Measurements from ENCODE around the gene TSPAN18.
A peak's percentile ranks its signal among the peaks of the same experiment; 100 is the strongest.

TSPAN18 gene

DNA sequence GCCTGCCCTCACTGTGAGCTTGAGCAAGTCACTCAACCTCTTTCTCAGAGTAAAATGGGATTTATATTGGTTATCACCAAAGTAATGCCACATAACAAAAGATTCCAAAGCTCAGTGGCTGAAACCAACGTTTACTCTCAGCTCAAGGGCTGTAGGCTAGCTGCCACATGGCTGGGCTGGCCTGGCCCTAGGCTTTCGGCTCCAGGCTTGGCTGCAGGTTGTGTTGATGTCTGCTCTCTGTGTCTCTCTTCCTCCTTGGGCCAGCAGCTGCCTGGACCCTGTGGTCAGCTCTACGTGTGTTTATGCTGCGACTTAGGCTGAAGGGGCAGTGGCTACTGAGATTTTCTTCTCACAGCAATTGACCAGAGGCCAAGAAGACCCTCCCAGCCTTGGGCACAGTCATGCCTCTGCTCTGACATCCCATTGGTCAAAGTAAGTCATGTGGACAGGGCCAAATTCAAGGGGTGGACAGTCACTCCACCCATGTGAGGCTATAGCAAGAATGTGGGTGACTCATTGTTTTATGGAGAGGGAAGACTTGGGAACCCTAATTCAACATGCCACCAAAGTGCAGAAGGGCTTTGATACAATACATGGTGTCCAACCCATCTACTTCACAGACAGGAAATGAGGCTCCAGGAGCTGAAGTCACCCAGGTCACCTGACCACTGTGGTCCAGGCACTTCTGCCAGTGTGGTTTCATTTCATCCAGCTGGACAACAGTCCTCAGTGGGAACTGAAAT, 90.6 kb downstream of the TSPAN18 start:
- WGBS: 91% methylated on average over 4 of the region's 4 CpGs
- Histone ChIP-seq H3K4me3 (ENCODE audit: low read length) (no peak overlapping the region), H3K9me3 (ENCODE audit: insufficient read depth, low read depth, low read length) (no peaks in the 10 kb centered on the region), H3K27ac (ENCODE audit: low read depth, low read length) (no peak overlapping the region), H3K9ac (ENCODE audit: low read depth, low read length) (no peak overlapping the region), H3K36me3 (ENCODE audit: insufficient read depth, low read length) (no peaks in the 10 kb centered on the region), H3K4me1 (ENCODE audit: insufficient read depth, low read length) (peaks cover 6% of the 10 kb centered on the region), H3K27me3 (ENCODE audit: insufficient read depth, low read length) (no peaks in the 10 kb centered on the region)

DNA sequence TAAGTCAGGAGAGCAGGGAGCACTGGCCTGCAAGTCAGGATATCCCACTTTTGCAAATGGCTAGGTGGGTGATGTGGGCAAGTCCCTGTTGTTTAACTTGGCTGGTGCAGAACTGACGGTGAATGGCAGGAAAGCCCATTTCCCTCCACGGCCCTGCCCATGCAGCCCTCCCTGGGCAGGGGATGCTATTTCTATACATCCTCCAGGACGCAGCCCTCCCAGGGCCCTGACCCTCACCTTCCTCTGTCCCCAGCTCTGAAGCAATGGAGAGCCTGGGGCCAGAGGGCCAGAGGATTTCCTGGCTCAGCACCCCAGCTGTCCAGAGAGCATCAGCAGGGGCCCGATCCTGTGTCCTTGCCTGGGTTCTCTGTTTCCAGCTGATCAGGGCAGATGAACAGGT, 91.3 kb downstream of the TSPAN18 start:
- Histone ChIP-seq H3K4me1 (ENCODE audit: insufficient read depth, low read length) (peaks cover 6% of the 10 kb centered on the region), H3K27ac (ENCODE audit: low read depth, low read length) (no peak overlapping the region), H3K9me3 (ENCODE audit: insufficient read depth, low read depth, low read length) (peaks cover 6% of the 10 kb centered on the region), H3K9ac (ENCODE audit: low read depth, low read length) (no peak overlapping the region), H3K36me3 (ENCODE audit: insufficient read depth, low read length) (no peaks in the 10 kb centered on the region), H3K27me3 (ENCODE audit: insufficient read depth, low read length) (no peaks in the 10 kb centered on the region), H3K4me3 (ENCODE audit: low read length) (no peak overlapping the region)
- 89% methylated on average over 4 of the region's 4 CpGs for WGBS

DNA sequence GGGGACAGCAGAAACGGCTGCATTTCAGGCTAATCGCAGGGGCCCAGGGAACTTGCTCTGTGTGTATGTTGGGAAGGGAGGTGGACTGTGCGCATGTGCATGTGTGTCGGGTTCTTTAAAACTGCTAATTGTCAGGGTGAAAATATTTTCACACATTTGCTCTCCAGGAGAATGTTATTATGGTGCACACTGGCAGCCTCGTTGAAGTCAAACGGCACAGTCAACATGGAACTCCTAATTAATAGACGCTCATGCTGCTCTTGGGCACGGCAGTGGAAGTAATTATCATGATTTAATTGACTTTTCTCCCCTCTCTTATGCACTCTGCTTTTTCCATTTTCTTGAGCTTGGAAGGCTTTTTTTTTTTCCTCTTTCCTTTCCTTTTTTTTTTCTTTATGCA, 92.6 kb downstream of the TSPAN18 start:
- Histone ChIP-seq H3K4me1 (ENCODE audit: insufficient read depth, low read length) (peaks cover 10% of the 10 kb centered on the region), H3K9me3 (ENCODE audit: insufficient read depth, low read depth, low read length) (peaks cover 11% of the 10 kb centered on the region), H3K27me3 (ENCODE audit: insufficient read depth, low read length) (no peaks in the 10 kb centered on the region), H3K36me3 (ENCODE audit: insufficient read depth, low read length) (no peaks in the 10 kb centered on the region), H3K4me3 (ENCODE audit: low read length) (no peak overlapping the region), H3K27ac (ENCODE audit: low read depth, low read length) (no peak overlapping the region), H3K9ac (ENCODE audit: low read depth, low read length) (no peak overlapping the region)
- 96% methylated on average over 8 of the region's 8 CpGs for WGBS

DNA sequence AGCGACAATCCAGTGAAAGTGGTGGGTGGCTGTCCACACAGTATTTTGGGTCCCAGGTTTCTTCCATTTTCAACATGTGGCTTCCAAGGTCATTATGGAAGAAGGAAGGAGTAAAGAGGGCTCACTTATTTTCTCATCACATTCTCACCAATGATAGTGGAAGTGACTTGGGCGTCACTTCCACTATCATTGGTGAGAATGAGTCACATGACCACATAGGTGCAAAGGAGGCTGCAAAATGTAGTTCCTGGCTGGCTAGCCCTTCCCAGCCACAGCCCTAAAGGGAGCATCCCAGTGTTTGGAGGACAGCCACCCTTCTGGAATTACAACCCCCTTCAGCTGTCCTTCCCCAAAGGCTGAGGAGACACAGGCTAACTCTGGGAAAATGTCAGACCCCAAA, 95.6 kb downstream of the TSPAN18 start:
- Histone ChIP-seq H3K4me1 (ENCODE audit: insufficient read depth, low read length) (peaks cover 28% of the 10 kb centered on the region), H3K9me3 (ENCODE audit: insufficient read depth, low read depth, low read length) (peaks cover 11% of the 10 kb centered on the region), H3K36me3 (ENCODE audit: insufficient read depth, low read length) (no peaks in the 10 kb centered on the region), H3K27ac (ENCODE audit: low read depth, low read length) (no peak overlapping the region), H3K9ac (ENCODE audit: low read depth, low read length) (no peak overlapping the region), H3K27me3 (ENCODE audit: insufficient read depth, low read length) (peaks cover 1% of the 10 kb centered on the region; the same call in 1 of the 2 replicates), H3K4me3 (ENCODE audit: low read length) (no peak overlapping the region)
- WGBS: 93% methylated on average over 1 of the region's 2 CpGs

- 71% methylated on average over 9 of the region's 9 CpGs for WGBS
- Histone ChIP-seq H3K9me3 (ENCODE audit: insufficient read depth, low read depth, low read length) (peaks cover 11% of the 10 kb centered on the region), H3K27me3 (ENCODE audit: insufficient read depth, low read length) (peaks cover 7% of the 10 kb centered on the region; the same call in 1 of the 2 replicates), H3K27ac (ENCODE audit: low read depth, low read length) (no peak overlapping the region), H3K4me1 (ENCODE audit: insufficient read depth, low read length) (peaks cover 28% of the 10 kb centered on the region), H3K4me3 (ENCODE audit: low read length) (no peak overlapping the region), H3K36me3 (ENCODE audit: insufficient read depth, low read length) (no peaks in the 10 kb centered on the region), H3K9ac (ENCODE audit: low read depth, low read length) (no peak overlapping the region)
Measured at GRCh38 chr11:44823006-44823405, 96.2 kb downstream of the TSPAN18 start.

DNA sequence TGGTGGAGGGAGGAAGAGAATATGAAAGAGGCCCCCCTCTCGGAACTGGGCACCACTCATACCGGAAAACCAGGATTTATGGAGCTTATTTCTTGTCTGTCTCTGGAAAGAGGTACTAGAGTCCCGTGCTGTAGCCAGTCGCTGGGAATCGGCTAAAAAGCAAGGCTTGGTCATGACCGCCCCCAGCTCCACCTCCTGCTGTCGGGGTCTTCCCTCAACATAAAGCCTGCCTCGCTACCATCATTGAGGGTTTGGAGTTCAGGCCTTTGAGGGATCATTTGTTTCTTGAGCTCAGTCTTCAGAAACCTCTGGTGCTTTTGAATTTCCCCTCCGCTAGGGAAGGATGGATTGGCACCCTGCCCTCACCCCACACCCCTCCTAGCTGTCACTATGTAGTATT, 97.1 kb downstream of the TSPAN18 start:
- Histone ChIP-seq H3K9ac (ENCODE audit: low read depth, low read length) (peak overlapping the region; percentile 22; the same call in 1 of the 2 replicates), H3K27ac (ENCODE audit: low read depth, low read length) (peak overlapping the region; percentile 92), H3K9me3 (ENCODE audit: insufficient read depth, low read depth, low read length) (peaks cover 11% of the 10 kb centered on the region), H3K4me3 (ENCODE audit: low read length) (no peak overlapping the region), H3K4me1 (ENCODE audit: insufficient read depth, low read length) (peaks cover 31% of the 10 kb centered on the region), H3K36me3 (ENCODE audit: insufficient read depth, low read length) (no peaks in the 10 kb centered on the region), H3K27me3 (ENCODE audit: insufficient read depth, low read length) (peaks cover 10% of the 10 kb centered on the region; the same call in 1 of the 2 replicates)
- 22% methylated on average over 8 of the region's 9 CpGs for WGBS

DNA sequence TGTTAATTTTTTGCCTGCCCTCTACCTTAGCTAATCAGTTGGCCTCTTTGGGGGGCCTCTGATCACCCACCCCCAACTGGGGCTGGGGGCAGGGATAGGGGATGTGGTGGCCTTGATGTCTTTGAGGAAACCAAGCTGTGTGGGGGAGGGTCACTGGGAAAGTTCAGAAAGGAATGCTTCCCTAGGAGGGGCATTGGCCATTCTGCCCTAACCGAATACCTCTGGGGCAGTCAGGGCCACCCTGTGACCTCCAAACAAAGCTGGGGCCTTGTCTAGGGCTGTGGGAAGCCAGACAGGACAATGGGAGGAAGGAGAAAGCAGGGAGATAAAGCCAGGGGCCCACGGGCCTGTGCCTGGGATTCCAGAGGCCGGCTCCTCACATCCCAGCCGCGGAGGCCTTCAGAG, 97.5 kb downstream of the TSPAN18 start:
- Histone ChIP-seq H3K36me3 (ENCODE audit: insufficient read depth, low read length) (no peaks in the 10 kb centered on the region), H3K4me3 (ENCODE audit: low read length) (peak overlapping the region; percentile 10; the same call in 1 of the 2 replicates), H3K27ac (ENCODE audit: low read depth, low read length) (peak overlapping the region; percentile 92), H3K27me3 (ENCODE audit: insufficient read depth, low read length) (peaks cover 10% of the 10 kb centered on the region; the same call in 1 of the 2 replicates), H3K4me1 (ENCODE audit: insufficient read depth, low read length) (peaks cover 32% of the 10 kb centered on the region), H3K9ac (ENCODE audit: low read depth, low read length) (peak overlapping the region; percentile 47; the same call in 1 of the 2 replicates), H3K9me3 (ENCODE audit: insufficient read depth, low read depth, low read length) (peaks cover 11% of the 10 kb centered on the region)
- 1% methylated on average over 5 of the region's 5 CpGs for WGBS

- Histone ChIP-seq H3K9ac (ENCODE audit: low read depth, low read length) (no peak overlapping the region; the same call in 1 of the 2 replicates), H3K4me1 (ENCODE audit: insufficient read depth, low read length) (peaks cover 32% of the 10 kb centered on the region), H3K4me3 (ENCODE audit: low read length) (no peak overlapping the region), H3K27ac (ENCODE audit: low read depth, low read length) (peak overlapping the region; percentile 92), H3K36me3 (ENCODE audit: insufficient read depth, low read length) (no peaks in the 10 kb centered on the region), H3K27me3 (ENCODE audit: insufficient read depth, low read length) (peaks cover 10% of the 10 kb centered on the region; the same call in 1 of the 2 replicates), H3K9me3 (ENCODE audit: insufficient read depth, low read depth, low read length) (peaks cover 11% of the 10 kb centered on the region)
- 42% methylated on average over 14 of the region's 14 CpGs for WGBS
Measured at GRCh38 chr11:44825058-44825785, 98.5 kb downstream of the TSPAN18 start.

GRCh38 chr11:44826922-44827643, 100.3 kb downstream of the TSPAN18 start:
- Histone ChIP-seq H3K9me3 (ENCODE audit: insufficient read depth, low read depth, low read length) (peaks cover 11% of the 10 kb centered on the region), H3K27me3 (ENCODE audit: insufficient read depth, low read length) (peaks cover 20% of the 10 kb centered on the region; the same call in 1 of the 2 replicates), H3K9ac (ENCODE audit: low read depth, low read length) (no peak overlapping the region), H3K4me3 (ENCODE audit: low read length) (no peak overlapping the region), H3K36me3 (ENCODE audit: insufficient read depth, low read length) (no peaks in the 10 kb centered on the region), H3K27ac (ENCODE audit: low read depth, low read length) (no peak overlapping the region), H3K4me1 (ENCODE audit: insufficient read depth, low read length) (peaks cover 32% of the 10 kb centered on the region)
- WGBS: 91% methylated on average over 7 of the region's 7 CpGs

- H3K4me1 ChIP-seq (ENCODE audit: insufficient read depth, low read length): peaks cover 37% of the 10 kb centered on the region
- 93% methylated on average over 5 of the region's 5 CpGs for WGBS
- H3K27ac ChIP-seq (ENCODE audit: low read depth, low read length): no peak overlapping the region
- no peaks in the 10 kb centered on the region for H3K36me3 ChIP-seq (ENCODE audit: insufficient read depth, low read length)
- peaks cover 29% of the 10 kb centered on the region; the same call in 1 of the 2 replicates for H3K27me3 ChIP-seq (ENCODE audit: insufficient read depth, low read length)
- H3K4me3 ChIP-seq (ENCODE audit: low read length): no peak overlapping the region
- H3K9me3 ChIP-seq (ENCODE audit: insufficient read depth, low read depth, low read length): 0 out of 2 replicates have a peak, but pooled peaks cover 3% of the 10 kb centered on the region
- no peak overlapping the region for H3K9ac ChIP-seq (ENCODE audit: low read depth, low read length)
Measured at GRCh38 chr11:44828296-44828695, 101.5 kb downstream of the TSPAN18 start.

GRCh38 chr11:44829838-44830237, 103.1 kb downstream of the TSPAN18 start:
- peaks cover 38% of the 10 kb centered on the region for H3K4me1 ChIP-seq (ENCODE audit: insufficient read depth, low read length)
- H3K27me3 ChIP-seq (ENCODE audit: insufficient read depth, low read length): peaks cover 29% of the 10 kb centered on the region; the same call in 1 of the 2 replicates
- H3K9me3 ChIP-seq (ENCODE audit: insufficient read depth, low read depth, low read length): no peaks in the 10 kb centered on the region
- no peak overlapping the region for H3K4me3 ChIP-seq (ENCODE audit: low read length)
- H3K36me3 ChIP-seq (ENCODE audit: insufficient read depth, low read length): no peaks in the 10 kb centered on the region
- no peak overlapping the region for H3K27ac ChIP-seq (ENCODE audit: low read depth, low read length)
- H3K9ac ChIP-seq (ENCODE audit: low read depth, low read length): no peak overlapping the region
- WGBS: 92% methylated on average over 2 of the region's 2 CpGs
